Heart left ventricle (tissue), 16 donors: ENCODE results near the gene C1QTNF1. TPM values are rescaled to one million over a fixed set of nuclear protein-coding genes. Genes with fewer than 3 reads are reported as not detected.

Experiments used
- ATAC-seq, 4 donors: fragments of 200-7000 bp; cut with Tn5 transposase; one replicate each; pipeline ENCODE4 v1.9.1; 2020 to 2022; ENCODE audit warnings: moderate library complexity in 4 of 4, mild to moderate bottlenecking in 3 of 4, moderate number of reproducible peaks in 1 of 4
- DNase-seq, 5 donors: peaks; one replicate each; pipeline ENCODE4 v3.0.0-alpha.2; 2020
- H3K27ac ChIP-seq, 12 donors: fragments of 200-600 bp; sonication (generic) in 4 of 12; one replicate each; pipeline versions ENCODE4 v1.5.0 to v1.8.0; 2016 to 2022; ENCODE audit warnings: mild to moderate bottlenecking in 2 of 12
- H3K27me3 ChIP-seq, 9 donors: fragments of 200-600 bp; sonication (generic) in 2 of 9; one replicate each; pipeline versions ENCODE4 v1.5.1 to v1.8.0; 2016 to 2022; ENCODE audit warnings: mild to moderate bottlenecking in 3 of 9
- H3K36me3 ChIP-seq, 9 donors: fragments of 200-600 bp; sonication (generic) in 2 of 9; one replicate each; pipeline versions ENCODE4 v1.5.0 to v1.8.0; 2018 to 2022; ENCODE audit warnings: mild to moderate bottlenecking in 2 of 9
- H3K4me1 ChIP-seq, 12 donors: fragments of 200-600 bp; sonication (generic) in 4 of 12; one replicate each; pipeline versions ENCODE4 v1.5.0 to v1.8.0; 2016 to 2022; ENCODE audit warnings: mild to moderate bottlenecking in 3 of 12
- H3K4me3 ChIP-seq, 12 donors: fragments of 200-600 bp; sonication (generic) in 4 of 12; one replicate each; pipeline versions ENCODE4 v1.5.0 to v1.8.0; 2017 to 2022; ENCODE audit warnings: mild to moderate bottlenecking in 9 of 12, moderate library complexity in 4 of 12
- H3K9me3 ChIP-seq, 12 donors: fragments of 200-600 bp; sonication (generic) in 4 of 12; one replicate each; pipeline versions ENCODE4 v1.5.0 to v1.8.0; 2016 to 2022; ENCODE audit warnings: mild to moderate bottlenecking in 1 of 12
- POLR2A ChIP-seq, 2 donors: fragments of 450-650 bp; IDR thresholded peaks; one replicate each; pipeline ENCODE4 v1.6.1; 2017; ENCODE audit warnings: antibody characterized with exemption in 2 of 2, mild to moderate bottlenecking in 2 of 2, moderate library complexity in 2 of 2
- WGBS, 4 donors: extraction: QIAGEN DNeasy Blood & Tissue Kit in 2 of 4; methylation state at CpG; one replicate each; pipeline versions ENCODE4 v1.1.5 to v1.1.7; 2013 to 2018; 5-methylcytosine and 5-hydroxymethylcytosine counted together
- intact Hi-C, 10 donors: fragments of 100-400 bp; cut with DNase I; formaldehyde crosslinking; loops; one replicate each; pipeline versions ENCODE4 v1.11.1 to v1.14.2; 2022
- polyA plus RNA-seq, 2 donors: library from polyadenylated mRNA; stranded (reverse); fragments of 200-250 nt; gene quantifications; one replicate each; pipeline ENCODE4 v1.2.3, GENCODE V29; 2013
- total RNA-seq, 9 donors: library from RNA; depleted of rRNA in 2 of 9; stranded (reverse); fragments of >200 nt in 2 of 9; fragmentation: NEBNext Ultra II Directional in 3 of 9; extraction: Animal tissue kit (Norgen Biotek cat#: 25700) in 3 of 9; gene quantifications; one replicate each; pipeline versions ENCODE4 v1.1.0 to v1.2.4, GENCODE V29; 2016 to 2023
- TF ChIP-seq, protein P1 (sequence below), 12 donors: fragments of 200-600 bp; sonication (generic) in 4 of 12; IDR thresholded peaks; one replicate each; pipeline versions ENCODE4 v1.5.0 to v1.8.0; 2018 to 2022; ENCODE audit warnings: antibody characterized with exemption in 12 of 12, mild to moderate bottlenecking in 5 of 12
- donor health status: ischemic (EF 13 %, LVEDD 7.1; RV severe dilation, severe dysfunction).
- donor health status: healthy with polysubstance abuse.
- donor health status: DM: no; HTN: yes; CAD: no.
- donor health status: DM: no; HTN: no; CAD: no.
- donor health status: ischemic (EF 25% LVEDD 6.9; RV normal size, moderate dysfunction).
- donor health status: ischemic (EF 25% LVEDD 5.7; RV mildly dilated, moderate dysfunction).
- donor health status: healthy.
- donor health status: DM: yes; HTN: yes; CAD: no.
- donor health status: ischemic (EF 35%, LVEDD 5.7; RV mildly dilated, moderate dysfunction).
- donor health status: nonischemic (EF 11% LVEDD 7.7; RV severe dilation, severe dysfunction).
- donor health status: DM: yes; HTN: yes; CAD: no.
- donor health status: PGD.
- donor health status: ischemic (EF 29% LVEDD 5.4; RV normal size, mild dysfunction).
- donor health status: nonischemic (EF 23%, LVEDD 6.1; RV moderate dilation, normal function).

The C1QTNF1 gene
- total and polyA plus RNA-seq, 11 donors: 37.0 to 406 (median 85.5) TPM

- peaks cover 0 to 21% (median 5%) of the 10 kb centered on the region in 9 donors for H3K36me3 ChIP-seq
- no peaks in the 10 kb centered on the region for H3K27me3 ChIP-seq
- no peak for TF ChIP-seq POLR2A (IDR thresholded peaks at IDR 0.05)
- TF ChIP-seq, protein P1, sequence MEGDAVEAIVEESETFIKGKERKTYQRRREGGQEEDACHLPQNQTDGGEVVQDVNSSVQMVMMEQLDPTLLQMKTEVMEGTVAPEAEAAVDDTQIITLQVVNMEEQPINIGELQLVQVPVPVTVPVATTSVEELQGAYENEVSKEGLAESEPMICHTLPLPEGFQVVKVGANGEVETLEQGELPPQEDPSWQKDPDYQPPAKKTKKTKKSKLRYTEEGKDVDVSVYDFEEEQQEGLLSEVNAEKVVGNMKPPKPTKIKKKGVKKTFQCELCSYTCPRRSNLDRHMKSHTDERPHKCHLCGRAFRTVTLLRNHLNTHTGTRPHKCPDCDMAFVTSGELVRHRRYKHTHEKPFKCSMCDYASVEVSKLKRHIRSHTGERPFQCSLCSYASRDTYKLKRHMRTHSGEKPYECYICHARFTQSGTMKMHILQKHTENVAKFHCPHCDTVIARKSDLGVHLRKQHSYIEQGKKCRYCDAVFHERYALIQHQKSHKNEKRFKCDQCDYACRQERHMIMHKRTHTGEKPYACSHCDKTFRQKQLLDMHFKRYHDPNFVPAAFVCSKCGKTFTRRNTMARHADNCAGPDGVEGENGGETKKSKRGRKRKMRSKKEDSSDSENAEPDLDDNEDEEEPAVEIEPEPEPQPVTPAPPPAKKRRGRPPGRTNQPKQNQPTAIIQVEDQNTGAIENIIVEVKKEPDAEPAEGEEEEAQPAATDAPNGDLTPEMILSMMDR (IDR thresholded peaks at IDR 0.05): peak; percentile 92 to 98 (median 95)
- peak; percentile 60 to 77 (median 68) for ATAC-seq
- no peaks in the 10 kb centered on the region for H3K9me3 ChIP-seq
- intact Hi-C loops: loop anchor here in 9 of 10 donors (1.0 to 10.0 kb wide), 6 partner anchors 29 to 349 kb away; partner anchors contain the start of gene ENGASE (in 1 of the 9)
- peaks cover 6 to 47% (median 24%) of the 10 kb centered on the region in 12 donors for H3K4me1 ChIP-seq
- peak; percentile 77 to 89 (median 77) for DNase-seq
- H3K27ac ChIP-seq: peak overlapping the region in 11 of 12 donors; percentile 45 to 76 (median 65)
- H3K4me3 ChIP-seq: peak overlapping the region in 3 of 12 donors; percentile 11 to 39 (median 27)
- WGBS, 4 donors: 1 to 11% (median 3%) methylated on average over 8 to 11 of the region's 11 CpGs
These were observed 21.9 kb downstream of the C1QTNF1 start for GRCh38 chr17:79045842-79046196.

- DNase-seq (peak in 4 of 5 donors; percentile 71 to 81 (median 76)), ATAC-seq (peak; percentile 63 to 84 (median 65))
- H3K9me3 ChIP-seq: no peaks in the 10 kb centered on the region
- peaks cover 6 to 47% (median 24%) of the 10 kb centered on the region in 12 donors for H3K4me1 ChIP-seq
- peaks cover 0 to 21% (median 5%) of the 10 kb centered on the region in 9 donors for H3K36me3 ChIP-seq
- H3K4me3 ChIP-seq: peak overlapping the region in 7 of 12 donors; percentile 3 to 39 (median 17)
- 38 to 52% (median 41%) methylated on average over 16 to 25 of the region's 25 CpGs for WGBS, 4 donors
- no peak for TF ChIP-seq POLR2A (IDR thresholded peaks at IDR 0.05)
- TF ChIP-seq, protein P1 (IDR thresholded peaks at IDR 0.05): peak in 3 of 12 donors; percentile 0 to 21 (median 0)
- H3K27ac ChIP-seq: peak overlapping the region; percentile 0 to 76 (median 64)
- no peaks in the 10 kb centered on the region for H3K27me3 ChIP-seq
- intact Hi-C loops: loop anchor here in 9 of 10 donors (1.0 to 10.0 kb wide), 6 partner anchors 28 to 348 kb away; partner anchors contain the start of gene ENGASE (in 1 of the 9)
These were observed 22.4 kb downstream of the C1QTNF1 start for GRCh38 chr17:79046197-79046915.

- DNase-seq (peak in 4 of 5 donors; percentile 68 to 81 (median 70)), ATAC-seq (peak; percentile 13 to 59 (median 29))
- TF ChIP-seq, protein P1 (IDR thresholded peaks at IDR 0.05): no peak
- no peak for TF ChIP-seq POLR2A (IDR thresholded peaks at IDR 0.05)
- H3K4me1 ChIP-seq: peaks cover 6 to 47% (median 24%) of the 10 kb centered on the region in 12 donors
- peak overlapping the region in 7 of 12 donors; percentile 3 to 39 (median 17) for H3K4me3 ChIP-seq
- 51 to 69% (median 58%) methylated on average over 15 of the region's 15 CpGs for WGBS, 4 donors
- H3K27me3 ChIP-seq: no peaks in the 10 kb centered on the region
- intact Hi-C loops: loop anchor here in 9 of 10 donors (1.0 to 10.0 kb wide), 6 partner anchors 28 to 348 kb away; partner anchors contain the start of gene ENGASE (in 1 of the 9)
- no peaks in the 10 kb centered on the region for H3K9me3 ChIP-seq
- peak overlapping the region; percentile 0 to 76 (median 64) for H3K27ac ChIP-seq
- H3K36me3 ChIP-seq: peaks cover 0 to 21% (median 5%) of the 10 kb centered on the region in 9 donors
These were observed 22.9 kb downstream of the C1QTNF1 start for GRCh38 chr17:79046916-79047280.
